MG63 (cell line): ENCODE measurements around the gene YIPF7. TPM values are rescaled to one million over a fixed set of nuclear protein-coding genes. Genes with fewer than 3 reads are reported as not detected.
A peak's percentile ranks its signal among the peaks of the same experiment; 100 is the strongest.

ENCODE experiments used
- DNase-seq: peaks from one replicate; pipeline ENCODE4 v3.0.0-alpha.2; 2020
- H3K27me3 ChIP-seq: fragments of 250-450 bp; sonication (Bioruptor Pico); 2 replicates; pipeline ENCODE4 v1.5.1; 2020; ENCODE audit warnings: mild to moderate bottlenecking, moderate library complexity
- H3K36me3 ChIP-seq: fragments of 250-450 bp; sonication (Bioruptor Pico); 2 replicates; pipeline ENCODE4 v1.5.1; 2020; ENCODE audit warnings: mild to moderate bottlenecking, moderate library complexity
- H3K4me3 ChIP-seq: fragments of 250-450 bp; sonication (Bioruptor Pico); 2 replicates; pipeline ENCODE4 v1.5.1; 2020; ENCODE audit warnings: mild to moderate bottlenecking, moderate library complexity
- H3K9me3 ChIP-seq: fragments of 250-450 bp; sonication (Bioruptor Pico); 2 replicates; pipeline ENCODE4 v1.5.1; 2020; ENCODE audit warnings: mild to moderate bottlenecking, moderate library complexity
- total RNA-seq: library from RNA; depleted of rRNA; stranded (reverse); fragments of >200 nt; shearing (Covaris generic); gene quantifications from 2 replicates; pipeline ENCODE4 v1.2.3, GENCODE V29; 2014; ENCODE audit warnings: low replicate concordance; rRNA removed

The YIPF7 gene
- total RNA-seq, 1 experiment from 2014 or later: not detected

- no peaks in the 10 kb centered on the region for H3K36me3 ChIP-seq
- DNase-seq: no peak
- H3K27me3 ChIP-seq: no peaks in the 10 kb centered on the region
- H3K9me3 ChIP-seq: no peaks in the 10 kb centered on the region
- no peak overlapping the region for H3K4me3 ChIP-seq
These were observed 5.3 kb downstream of the YIPF7 start for GRCh38 chr4:44646151-44646550.

- Histone ChIP-seq H3K4me3 (no peak overlapping the region), H3K9me3 (no peaks in the 10 kb centered on the region), H3K36me3 (no peaks in the 10 kb centered on the region), H3K27me3 (no peaks in the 10 kb centered on the region)
- peak; percentile 18 for DNase-seq
These were observed 13.3 kb downstream of the YIPF7 start for GRCh38 chr4:44638091-44638490.

- H3K36me3 ChIP-seq: no peaks in the 10 kb centered on the region
- no peaks in the 10 kb centered on the region for H3K9me3 ChIP-seq
- H3K4me3 ChIP-seq: no peak overlapping the region
- no peaks in the 10 kb centered on the region for H3K27me3 ChIP-seq
- no peak for DNase-seq
These were observed 18.7 kb downstream of the YIPF7 start for GRCh38 chr4:44632733-44633132.

- H3K9me3 ChIP-seq: no peaks in the 10 kb centered on the region
- DNase-seq: no peak
- H3K27me3 ChIP-seq: no peaks in the 10 kb centered on the region
- no peak overlapping the region for H3K4me3 ChIP-seq
- no peaks in the 10 kb centered on the region for H3K36me3 ChIP-seq
These were observed 19.3 kb downstream of the YIPF7 start for GRCh38 chr4:44632089-44632488.

- Histone ChIP-seq H3K36me3 (no peaks in the 10 kb centered on the region), H3K27me3 (no peaks in the 10 kb centered on the region), H3K9me3 (no peaks in the 10 kb centered on the region), H3K4me3 (no peak overlapping the region)
- peak; percentile 7 for DNase-seq
These were observed 22.1 kb downstream of the YIPF7 start for GRCh38 chr4:44629280-44629866.

GRCh38 chr4:44623676-44624075 lies 27.7 kb downstream of the YIPF7 start:
- no peak overlapping the region for H3K4me3 ChIP-seq
- no peaks in the 10 kb centered on the region for H3K27me3 ChIP-seq
- H3K36me3 ChIP-seq: no peaks in the 10 kb centered on the region
- no peak for DNase-seq
- no peaks in the 10 kb centered on the region for H3K9me3 ChIP-seq

- Histone ChIP-seq H3K9me3 (no peaks in the 10 kb centered on the region), H3K4me3 (no peak overlapping the region), H3K36me3 (no peaks in the 10 kb centered on the region), H3K27me3 (no peaks in the 10 kb centered on the region)
- DNase-seq: no peak
These were observed 34.8 kb downstream of the YIPF7 start for GRCh38 chr4:44616621-44617020.

GRCh38 chr4:44583393-44583792 lies 68.0 kb downstream of the YIPF7 start:
- H3K27me3 ChIP-seq: no peaks in the 10 kb centered on the region
- no peak overlapping the region for H3K4me3 ChIP-seq
- no peaks in the 10 kb centered on the region for H3K36me3 ChIP-seq
- no peaks in the 10 kb centered on the region for H3K9me3 ChIP-seq
- no peak for DNase-seq

GRCh38 chr4:44580231-44580630 lies 71.2 kb downstream of the YIPF7 start:
- Histone ChIP-seq H3K4me3 (no peak overlapping the region), H3K27me3 (no peaks in the 10 kb centered on the region), H3K36me3 (no peaks in the 10 kb centered on the region), H3K9me3 (no peaks in the 10 kb centered on the region)
- DNase-seq: no peak

- no peaks in the 10 kb centered on the region for H3K9me3 ChIP-seq
- H3K27me3 ChIP-seq: no peaks in the 10 kb centered on the region
- DNase-seq: no peak
- H3K36me3 ChIP-seq: no peaks in the 10 kb centered on the region
- H3K4me3 ChIP-seq: no peak overlapping the region
These were observed 72.5 kb downstream of the YIPF7 start for GRCh38 chr4:44578954-44579353.

Other genes starting within 250 kb of the YIPF7 start
- gene KCTD8, start 202.8 kb downstream of the YIPF7 start, total RNA-seq: not detected in 2 replicates
- 4.2 and 8.1 TPM in 2 replicates for gene GUF1, start 26.8 kb upstream of the YIPF7 start, total RNA-seq
- gene GNPDA2, start 74.9 kb upstream of the YIPF7 start, total RNA-seq: 10.5 and 35.7 TPM in 2 replicates